H1 (cell line): ENCODE data around the gene COX5A. TPM values are rescaled to one million over a fixed set of nuclear protein-coding genes. Genes with fewer than 3 reads are reported as not detected.

ENCODE experiments used
- CTCF ChIA-PET: fragments of 300-600 bp; sonication (Branson Sonifier 250); formaldehyde crosslinking; loops from one replicate; lab custom pipeline; 2021; ENCODE audit not compliant: partially characterized antibody; lab: Charles Lee
- POLR2A ChIA-PET: fragments of 300-600 bp; sonication (Branson Sonifier 250); formaldehyde crosslinking; loops from one replicate; lab custom pipeline; 2021; ENCODE audit warnings: inconsistent platforms; ENCODE audit not compliant: partially characterized antibody; lab: Charles Lee
- DNase-seq, 2 experiments: peaks; one replicate each; pipeline versions ENCODE4 v3.0.0 to v3.0.0-alpha.2; 2010 to 2022; ENCODE audit warnings: low spot score in 2 of 2, low read depth in 1 of 2, mixed read lengths in 1 of 2
- FAIRE-seq: peaks from 2 replicates; lab custom pipeline; 2011; peaks lifted over from hg19 to GRCh38; lab: Jason Lieb, UNC
- H2AFZ ChIP-seq: 2 replicates; pipeline ENCODE4 v1.8.1; 2012; ENCODE audit warnings: low read length, inconsistent platforms
- H2AK5ac ChIP-seq: 2 replicates; pipeline ENCODE4 v1.6.1; 2013; ENCODE audit warnings: low read depth, low read length
- H2BK120ac ChIP-seq: replicated peaks from 2 replicates; pipeline ENCODE3; 2013; ENCODE audit warnings: low read depth, low read length, inconsistent platforms
- H2BK12ac ChIP-seq: 2 replicates; pipeline ENCODE4 v1.6.1; 2013; ENCODE audit warnings: low read depth, low read length
- H2BK15ac ChIP-seq: 2 replicates; pipeline ENCODE4 v1.6.1; 2013; ENCODE audit warnings: low read length
- H2BK20ac ChIP-seq: 2 replicates; pipeline ENCODE4 v1.6.1; 2013; ENCODE audit warnings: low read length
- H2BK5ac ChIP-seq: 2 replicates; pipeline ENCODE4 v1.6.1; 2013; ENCODE audit warnings: low read depth, low read length
- H3K14ac ChIP-seq: 2 replicates; pipeline ENCODE4 v1.6.1; 2013; ENCODE audit warnings: inconsistent platforms; ENCODE audit not compliant: insufficient read length
- H3K18ac ChIP-seq: 2 replicates; pipeline ENCODE4 v1.6.1; 2013; ENCODE audit warnings: low read length; ENCODE audit errors: extremely low read depth
- H3K23ac ChIP-seq: 2 replicates; pipeline ENCODE4 v1.6.1; 2013; ENCODE audit warnings: inconsistent platforms; ENCODE audit not compliant: insufficient read length
- H3K23me2 ChIP-seq: 2 replicates; pipeline ENCODE4 v1.6.1; 2013; ENCODE audit warnings: low read depth, low read length
- H3K27ac ChIP-seq: 2 replicates; pipeline ENCODE4 v1.6.1; 2011; ENCODE audit warnings: low read depth, low read length, inconsistent platforms
- H3K27me3 ChIP-seq, 4 experiments: replicated peaks in 1 of 4; 1 replicate in 1 of 4; 2 replicates in 3 of 4; pipeline versions ENCODE4 v1.6.1 to v1.8.1; 2011 to 2013; ENCODE audit warnings: low read length in 3 of 4, mild to moderate bottlenecking in 3 of 4, inconsistent platforms in 2 of 4, mixed read lengths in 2 of 4, moderate library complexity in 1 of 4; ENCODE audit not compliant: control insufficient read depth in 3 of 4, insufficient read depth in 3 of 4; ENCODE audit errors: extremely low read depth in 1 of 4
- H3K36me3 ChIP-seq, 4 experiments: 2 replicates each; pipeline versions ENCODE4 v1.6.1 to v1.8.1; 2011 to 2013; ENCODE audit warnings: mild to moderate bottlenecking in 4 of 4, low read length in 3 of 4, moderate library complexity in 2 of 4, control low read depth in 1 of 4, inconsistent platforms in 1 of 4; ENCODE audit not compliant: insufficient read depth in 4 of 4, control insufficient read depth in 2 of 4
- H3K4ac ChIP-seq: replicated peaks from 2 replicates; pipeline ENCODE3; 2013; ENCODE audit warnings: low read length, low read depth, mixed read lengths, inconsistent platforms; ENCODE audit not compliant: insufficient read length
- H3K4me1 ChIP-seq, 4 experiments: replicated peaks in 1 of 4; 1 replicate in 1 of 4; 2 replicates in 3 of 4; pipeline versions ENCODE4 v1.6.1 to v1.8.1; 2011 to 2013; ENCODE audit warnings: low read length in 3 of 4, inconsistent platforms in 2 of 4, mixed read lengths in 1 of 4; ENCODE audit not compliant: insufficient read depth in 4 of 4, control insufficient read depth in 3 of 4
- H3K4me2 ChIP-seq, 2 experiments: 2 replicates each; pipeline versions ENCODE4 v1.6.1 to v1.8.1; 2011 to 2013; ENCODE audit warnings: low read depth in 2 of 2, low read length in 2 of 2, control low read depth in 1 of 2, inconsistent platforms in 1 of 2, mild to moderate bottlenecking in 1 of 2; ENCODE audit not compliant: insufficient read depth in 1 of 2
- H3K4me3 ChIP-seq, 4 experiments: fragments of 200-600, 300-600 bp in 1 of 4; sonication (generic), shearing (Covaris generic), sonication (Bioruptor Twin) in 1 of 4; 2 replicates each; pipeline versions ENCODE4 v1.5.1 to v1.8.1; 2011 to 2016; ENCODE audit warnings: low read length in 4 of 4, low read depth in 3 of 4, control low read depth in 2 of 4, inconsistent platforms in 2 of 4, mild to moderate bottlenecking in 2 of 4, mixed read lengths in 1 of 4, moderate library complexity in 1 of 4; ENCODE audit not compliant: insufficient read depth in 2 of 4; ENCODE audit errors: extremely low read depth in 1 of 4
- H3K56ac ChIP-seq: replicated peaks from 2 replicates; pipeline ENCODE3; 2013; ENCODE audit warnings: low read depth, mild to moderate bottlenecking, mixed read lengths, low read length, inconsistent platforms; ENCODE audit not compliant: insufficient read length
- H3K79me1 ChIP-seq: 2 replicates; pipeline ENCODE4 v1.6.1; 2013; ENCODE audit warnings: low read depth, low read length, control low read depth
- H3K79me2 ChIP-seq, 2 experiments: 2 replicates each; pipeline versions ENCODE4 v1.6.1 to v1.8.1; 2012 to 2013; ENCODE audit warnings: low read length in 2 of 2, mild to moderate bottlenecking in 2 of 2, inconsistent platforms in 1 of 2; ENCODE audit not compliant: insufficient read depth in 2 of 2, control insufficient read depth in 1 of 2
- H3K9ac ChIP-seq, 4 experiments: replicated peaks in 1 of 4; 1 replicate in 1 of 4; 2 replicates in 3 of 4; pipeline versions ENCODE4 v1.6.1 to v1.8.1; 2011 to 2013; ENCODE audit warnings: low read depth in 3 of 4, low read length in 3 of 4, control low read depth in 2 of 4, mild to moderate bottlenecking in 2 of 4, moderate library complexity in 2 of 4, inconsistent platforms in 1 of 4; ENCODE audit errors: extremely low read depth in 1 of 4
- H3K9me3 ChIP-seq, 2 experiments: 2 replicates each; pipeline versions ENCODE4 v1.6.1 to v1.8.1; 2012 to 2013; ENCODE audit warnings: mild to moderate bottlenecking in 2 of 2, moderate library complexity in 2 of 2, control low read depth in 1 of 2, inconsistent platforms in 1 of 2, low read depth in 1 of 2, low read length in 1 of 2, mixed read lengths in 1 of 2; ENCODE audit not compliant: insufficient read depth in 2 of 2
- H4K20me1 ChIP-seq, 2 experiments: replicated peaks in 1 of 2; 2 replicates each; pipeline versions ENCODE3 to v1.8.1; 2011 to 2013; ENCODE audit warnings: inconsistent platforms in 2 of 2, low read length in 2 of 2, mild to moderate bottlenecking in 1 of 2; ENCODE audit not compliant: insufficient read depth in 2 of 2, control insufficient read depth in 1 of 2
- H4K5ac ChIP-seq: 2 replicates; pipeline ENCODE4 v1.6.1; 2013; ENCODE audit warnings: low read length, low read depth, mixed read lengths, inconsistent platforms; ENCODE audit not compliant: insufficient read length
- H4K8ac ChIP-seq: 2 replicates; pipeline ENCODE4 v1.8.0; 2013; ENCODE audit warnings: mild to moderate bottlenecking, moderate library complexity, low read length, inconsistent platforms; ENCODE audit not compliant: insufficient read depth; ENCODE audit errors: extremely low read depth
- H4K91ac ChIP-seq: replicated peaks from 2 replicates; pipeline ENCODE3; 2013; ENCODE audit warnings: low read length, mixed read lengths, inconsistent platforms; ENCODE audit not compliant: insufficient read length
- EGR1 ChIP-seq: IDR thresholded peaks from 2 replicates; pipeline ENCODE4 v1.6.1; 2011; ENCODE audit warnings: low read depth, low read length, borderline replicate concordance
- HDAC6 ChIP-seq: IDR thresholded peaks from one replicate; pipeline ENCODE4 v1.7.1; 2012; ENCODE audit warnings: low read depth, mild to moderate bottlenecking, inconsistent platforms, low read length, moderate library complexity
- KDM1A ChIP-seq: fragments of 200-600, 300-600 bp; sonication (generic); IDR thresholded peaks from 2 replicates; pipeline ENCODE4 v1.7.1; 2016; ENCODE audit warnings: mild to moderate bottlenecking, low read length, borderline replicate concordance
- MAFK ChIP-seq: IDR thresholded peaks from 2 replicates; pipeline ENCODE4 v1.6.1; 2012; ENCODE audit warnings: low read depth, mild to moderate bottlenecking, improper control_type of control experiment, low read length
- NRF1 ChIP-seq: IDR thresholded peaks from 2 replicates; pipeline ENCODE4 v1.6.1; 2011; ENCODE audit warnings: mild to moderate bottlenecking, low read depth, low read length, improper control_type of control experiment
- POLR2AphosphoS5 ChIP-seq: IDR thresholded peaks from 2 replicates; pipeline ENCODE4 v1.6.1; 2011; ENCODE audit warnings: low read depth, low read length
- RNF2 ChIP-seq: fragments of 200-900, 300-1000 bp; sonication (generic); IDR thresholded peaks from 2 replicates; pipeline ENCODE4 v1.7.1; 2016; ENCODE audit warnings: borderline replicate concordance, low read depth, mild to moderate bottlenecking, antibody characterized with exemption, low read length; ENCODE audit not compliant: poor library complexity, severe bottlenecking; ENCODE audit errors: missing control alignments
- SIX5 ChIP-seq: IDR thresholded peaks from 2 replicates; pipeline ENCODE4 v1.6.1; 2011; ENCODE audit warnings: mild to moderate bottlenecking, low read depth, low read length
- SP2 ChIP-seq: IDR thresholded peaks from 2 replicates; pipeline ENCODE4 v1.6.1; 2012; ENCODE audit warnings: mild to moderate bottlenecking, low read length, inconsistent platforms
- SUZ12 ChIP-seq: fragments of 200-600 bp; sonication (generic); IDR thresholded peaks from 2 replicates; pipeline ENCODE4 v1.6.1; 2012; ENCODE audit warnings: mild to moderate bottlenecking, inconsistent platforms, low read length, moderate library complexity, mixed read lengths
- TAF1 ChIP-seq: IDR thresholded peaks from 2 replicates; pipeline ENCODE4 v1.6.1; 2011; ENCODE audit warnings: mild to moderate bottlenecking, low read depth, low read length
- TCF12 ChIP-seq: IDR thresholded peaks from 2 replicates; pipeline ENCODE4 v1.6.1; 2011; ENCODE audit warnings: low read depth, mild to moderate bottlenecking, low read length
- WGBS, 2 experiments: shearing (Covaris generic) in 1 of 2; methylation state at CpG; one replicate each; pipeline versions ENCODE4 v1.1.6 to v1.1.7; 2013 to 2015; ENCODE audit warnings: low lambda C conversion rate in 2 of 2, mixed read lengths in 2 of 2, inconsistent platforms in 1 of 2, low coverage in 1 of 2, missing lambda C conversion rate in 1 of 2; ENCODE audit not compliant: insufficient replicate concordance in 2 of 2, insufficient coverage in 1 of 2, insufficient read length in 1 of 2; ENCODE audit errors: extremely low coverage in 1 of 2, missing lambda C conversion rate in 1 of 2; 5-methylcytosine and 5-hydroxymethylcytosine counted together
- polyA plus RNA-seq, 7 experiments: library from polyadenylated mRNA; depleted of rRNA in 3 of 7; stranded (reverse) in 5 of 7; unstranded in 2 of 7; fragments of >200 nt in 5 of 7; fragments of 200-250 nt in 2 of 7; gene quantifications; 1 replicate in 5 of 7; 2 replicates in 1 of 7; 4 replicates in 1 of 7; pipeline versions ENCODE4 v1.2.1 to v1.2.3, GENCODE V29; 2011 to 2013; ENCODE audit warnings: missing spikeins in 2 of 7, mixed read lengths in 2 of 7
- total RNA-seq: library from RNA; stranded (reverse); fragmentation: NEBNext Ultra II Directional; extraction: Animal tissue kit (Norgen Biotek cat#: 25700); gene quantifications from 2 replicates; pipeline ENCODE4 v1.2.1, GENCODE V29; 2021

COX5A gene
- total and polyA plus RNA-seq, 2 of the 8 experiments (the other 6 are each of a cell fraction or from before 2014, with no cell fraction given) = 270 to 367 TPM

GRCh38 chr15:74958908-74959585 is 21.2 kb upstream of the COX5A start:
- Histone ChIP-seq H3K23ac (no peak overlapping the region), H3K27ac (no peak overlapping the region), H3K4me3 (peak overlapping the region; percentile 60 to 77 (median 69)), H4K8ac (0 out of 2 replicates have a peak overlapping the region, but pooled peaks have one; percentile 45), H3K36me3 (no peaks in the 10 kb centered on the region), H2BK5ac (no peak overlapping the region), H3K4me1 (peaks cover 0 to 22% (median 13%) of the 10 kb centered on the region in 4 experiments; a peak in 6 of 7 replicates), H3K79me2 (peaks cover 0 to 17% of the 10 kb centered on the region in 2 experiments; a peak in 2 of 4 replicates), H2BK15ac (no peak overlapping the region), H2BK12ac (peak overlapping the region; percentile 68; the same call in 1 of the 2 replicates), H3K18ac (peak overlapping the region; percentile 48; the same call in 1 of the 2 replicates), H3K4ac (no peak overlapping the region), H3K27me3 (peaks cover 5 to 36% (median 33%) of the 10 kb centered on the region in 4 experiments), H2AFZ (no peak overlapping the region), H4K5ac (no peak overlapping the region), H2AK5ac (peak overlapping the region; percentile 65; the same call in 1 of the 2 replicates), H3K23me2 (peaks cover 38% of the 10 kb centered on the region), H4K20me1 (peaks cover 0 to 2% of the 10 kb centered on the region in 2 experiments), H2BK20ac (no peak overlapping the region), H3K14ac (no peak overlapping the region), H3K9me3 (no peaks in the 10 kb centered on the region), H2BK120ac (no peak overlapping the region), H3K56ac (no peak overlapping the region), H3K79me1 (no peaks in the 10 kb centered on the region), H4K91ac (no peak overlapping the region), H3K4me2 (peak overlapping the region; percentile 95 to 98), H3K9ac (no peak overlapping the region)
- ChIA-PET POLR2A (interaction anchor here (1.0 to 5.7 kb wide), 4 partner anchors 12 to 64 kb away, joined by 3 to 29 read pairs (median 5); partner anchors contain the start of genes COX5A and PPCDC), CTCF (interaction anchor here (0.6 to 4.6 kb wide), 7 partner anchors 9 to 190 kb away, joined by 3 to 20 read pairs (median 3); no protein-coding TSS in a partner anchor)
- peak in 1 of 2 experiments; percentile 59 for DNase-seq
- FAIRE-seq = no peak
- WGBS, 2 experiments = 2% methylated on average over 40 of the region's 47 CpGs; no CpG with 5 or more reads in 1 of the 2 experiments
- no peak for TF ChIP-seq HDAC6
- TF ChIP-seq SUZ12 = peak; percentile 73; the same call in 1 of the 2 replicates
- no peak for TF ChIP-seq EGR1
- no peak for TF ChIP-seq TCF12
- TF ChIP-seq TAF1 = no peak
- no peak for TF ChIP-seq SP2
- TF ChIP-seq POLR2AphosphoS5 = no peak
- TF ChIP-seq RNF2 = peak; percentile 40
- peak; percentile 73; the same call in 1 of the 2 replicates for TF ChIP-seq KDM1A
- no peak for TF ChIP-seq SIX5
- no peak for TF ChIP-seq MAFK
- TF ChIP-seq NRF1 = no peak
